Tibial nerve (tissue), 3 donors: ENCODE data around the gene B4GALT5.
"Not testable (repeated sequence)": the region's sequence is repeated elsewhere in the genome, so short reads cannot be mapped to it uniquely, and the experiment has no call there.

ENCODE experiments used
- CTCF ChIP-seq, 5 experiments: fragments of 200-600 bp in 3 of 5; fragments of 450-650 bp in 2 of 5; sonication (generic) in 3 of 5; IDR thresholded peaks; one replicate each; pipeline ENCODE4 v1.5.1; 2016 to 2019; ENCODE audit warnings: antibody characterized with exemption in 5 of 5, mild to moderate bottlenecking in 3 of 5, moderate library complexity in 2 of 5
- POLR2A ChIP-seq, 2 donors: fragments of 450-650 bp; IDR thresholded peaks; one replicate each; pipeline ENCODE4 v1.6.1; 2017; ENCODE audit warnings: antibody characterized with exemption in 2 of 2, mild to moderate bottlenecking in 2 of 2, moderate library complexity in 2 of 2

DNA sequence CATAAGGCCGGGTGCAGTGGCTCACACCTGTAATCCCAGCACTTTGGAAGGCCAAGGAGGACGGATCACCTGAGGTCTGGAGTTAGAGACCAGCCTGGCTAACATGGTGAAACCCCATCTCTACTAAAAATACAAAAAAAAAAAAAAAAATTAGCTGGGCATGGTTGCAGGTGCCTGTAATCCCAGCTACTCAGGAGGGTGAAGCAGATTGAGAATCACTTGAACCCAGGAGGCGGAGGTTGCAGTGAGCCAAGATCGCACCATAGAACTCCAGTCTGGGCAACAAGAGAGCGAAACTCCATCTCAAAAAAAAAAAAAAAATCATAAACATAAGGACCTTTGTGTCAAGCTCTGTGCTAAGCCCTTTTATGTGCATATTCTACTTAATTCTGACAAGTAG, 7.8 kb downstream of the B4GALT5 start:
- TF ChIP-seq POLR2A, CTCF (IDR thresholded peaks at IDR 0.05): not testable (repeated sequence)
